HG03139 (cell line): ENCODE measurements around the gene AKAP5.

Source experiments
- ATAC-seq: cut with Tn5 transposase; IDR thresholded peaks from one replicate; pipeline ENCODE4 v1.9.1; 2021; ENCODE audit not compliant: unreplicated experiment

Gene AKAP5

GRCh38 chr14:64459405-64460136 lies 5.7 kb upstream of the AKAP5 start:
- no peak for ATAC-seq

DNA sequence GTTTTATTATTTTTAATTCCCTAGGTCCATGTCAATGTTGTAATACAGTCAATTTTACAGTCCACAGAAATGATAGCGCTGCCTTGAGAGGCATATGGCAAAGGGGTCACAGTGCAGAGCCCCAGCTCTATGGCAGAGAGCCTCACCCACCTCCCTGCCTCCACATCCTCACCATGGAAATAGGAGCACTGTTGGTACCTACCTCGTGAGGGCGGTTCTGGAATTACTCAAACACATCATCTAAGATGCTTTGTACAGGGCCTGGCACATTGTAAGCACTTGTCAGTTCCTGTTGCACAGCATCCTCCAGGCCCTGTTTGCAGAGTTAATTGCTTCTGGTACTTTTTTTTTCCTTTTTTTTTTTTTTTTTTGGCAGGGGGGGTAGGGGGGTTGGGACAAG lies 4.1 kb upstream of the AKAP5 start:
- no peak for ATAC-seq

DNA sequence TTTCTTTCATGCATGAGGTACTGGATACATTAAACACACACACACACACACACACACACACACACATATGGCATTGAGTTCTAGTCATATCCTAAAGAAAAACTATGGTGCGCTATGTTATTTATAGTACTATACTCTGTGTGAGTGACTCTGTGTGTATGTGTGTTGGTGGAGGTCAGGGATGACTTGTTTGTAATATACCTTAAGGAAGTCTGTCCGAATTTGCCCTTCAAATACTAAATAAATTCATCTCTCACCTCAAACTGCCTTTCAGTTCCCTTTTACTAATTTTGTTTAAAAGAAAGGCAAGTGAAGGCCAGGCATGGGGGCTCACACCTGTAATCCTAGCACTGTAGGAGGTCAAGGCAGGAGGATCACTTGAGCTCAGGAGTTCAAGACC lies 2.1 kb upstream of the AKAP5 start:
- no peak for ATAC-seq

GRCh38 chr14:64463873-64464272 lies 1.4 kb upstream of the AKAP5 start:
- no peak for ATAC-seq

DNA sequence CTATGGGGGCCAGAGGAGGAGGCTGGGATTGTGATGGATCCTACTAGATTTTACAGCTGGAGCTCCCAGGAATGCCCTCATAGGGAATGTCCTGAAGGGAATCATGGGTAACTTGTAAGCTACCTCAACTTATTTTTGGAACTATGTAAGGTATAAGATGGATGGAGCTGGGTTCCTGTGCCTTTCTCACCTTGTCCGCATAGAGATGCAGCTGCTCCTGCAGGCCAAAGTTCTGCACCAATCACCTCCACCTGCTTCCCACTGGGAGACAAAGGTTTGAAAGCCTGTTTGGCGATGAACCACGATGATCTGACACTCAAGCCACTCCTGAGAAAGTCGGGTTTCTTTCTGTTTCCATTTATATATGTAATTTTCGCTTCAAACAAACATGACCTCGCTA lies 648 bp upstream of the AKAP5 start:
- ATAC-seq = no peak

DNA sequence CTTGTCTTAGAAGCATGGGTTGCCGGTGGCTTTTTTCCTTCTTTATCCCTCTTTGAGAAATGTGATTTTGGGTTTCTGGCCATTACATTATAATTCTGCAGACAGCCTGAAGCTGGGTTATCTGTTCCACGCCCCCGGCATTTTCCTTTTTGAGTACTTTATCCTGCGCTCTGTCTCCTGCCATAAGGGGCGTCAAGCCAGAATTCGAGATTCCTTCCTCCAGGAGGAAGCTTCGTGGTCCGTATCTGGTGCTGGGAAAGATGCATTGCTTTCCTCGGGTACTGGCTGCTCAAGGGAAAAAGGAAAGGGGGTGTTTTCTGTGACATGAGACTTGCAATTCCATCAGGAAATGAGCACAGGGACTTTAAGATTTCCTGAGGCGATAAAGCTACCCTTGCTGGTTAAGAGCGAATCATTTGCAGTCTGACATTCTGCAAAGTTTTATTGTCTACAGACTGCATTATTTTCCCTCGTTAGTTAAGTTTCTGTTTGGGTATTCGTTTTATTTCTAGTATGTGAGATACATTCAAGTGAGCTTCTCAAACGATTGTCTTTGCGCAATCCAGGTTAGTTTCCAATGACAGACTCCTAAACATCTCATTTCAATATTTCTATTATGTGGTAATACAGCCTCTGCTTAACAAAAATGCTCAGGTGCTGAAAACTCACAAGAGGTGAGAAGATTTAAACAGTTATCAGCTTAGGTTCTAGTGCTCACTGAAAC lies 694 bp downstream of the AKAP5 start:
- ATAC-seq = no peak

DNA sequence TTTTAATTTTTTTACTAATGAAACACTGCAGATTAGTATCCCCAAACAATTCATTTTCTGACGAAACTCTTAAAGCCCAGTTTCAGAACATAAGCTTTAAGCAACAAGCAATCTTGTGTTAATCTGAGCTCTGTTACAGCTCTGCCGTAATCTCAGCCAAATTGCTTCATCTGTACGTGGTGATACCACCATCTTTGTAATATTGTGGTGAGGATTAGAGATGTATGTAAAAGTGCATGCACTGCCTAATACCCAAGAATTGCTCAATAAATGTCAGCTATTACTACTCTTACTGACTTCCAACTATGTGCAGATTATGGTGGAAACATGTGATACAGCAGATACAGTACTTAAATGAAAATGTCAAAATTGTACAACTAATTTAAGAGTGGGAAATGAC lies 1.8 kb downstream of the AKAP5 start:
- no peak for ATAC-seq

- ATAC-seq = no peak
These were observed 2.3 kb downstream of the AKAP5 start for GRCh38 chr14:64467566-64467965.

DNA sequence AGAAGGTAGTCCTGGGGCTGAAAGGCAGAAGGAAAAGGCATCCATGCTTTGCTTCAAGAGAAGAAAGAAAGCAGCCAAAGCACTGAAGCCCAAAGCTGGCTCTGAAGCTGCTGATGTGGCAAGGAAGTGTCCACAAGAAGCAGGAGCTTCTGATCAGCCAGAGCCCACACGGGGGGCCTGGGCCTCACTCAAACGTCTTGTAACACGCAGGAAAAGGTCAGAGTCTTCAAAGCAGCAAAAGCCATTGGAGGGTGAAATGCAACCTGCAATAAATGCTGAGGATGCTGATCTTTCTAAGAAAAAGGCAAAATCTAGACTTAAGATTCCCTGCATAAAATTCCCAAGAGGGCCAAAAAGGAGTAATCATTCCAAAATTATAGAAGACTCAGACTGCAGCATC lies 3.2 kb downstream of the AKAP5 start:
- no peak for ATAC-seq

DNA sequence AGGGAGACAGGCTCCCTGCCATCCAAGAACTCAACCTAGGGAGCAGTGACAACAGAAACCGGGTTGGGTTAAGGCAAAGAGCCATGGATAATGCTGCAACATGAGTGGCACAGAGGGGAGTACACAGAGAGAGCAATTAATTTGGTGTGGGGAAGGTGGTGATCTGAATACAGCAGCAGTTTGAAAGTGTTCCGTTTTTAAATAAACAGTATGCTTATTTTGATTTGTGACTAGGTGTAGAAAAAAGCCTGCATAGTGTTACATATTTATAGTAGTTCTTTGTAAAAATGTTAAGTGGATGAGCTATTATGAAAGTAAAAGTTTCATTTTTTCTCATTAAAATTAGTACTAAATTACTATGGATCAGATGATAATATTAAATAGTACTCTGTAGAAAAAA lies 8.7 kb downstream of the AKAP5 start:
- ATAC-seq = no peak

- no peak for ATAC-seq
These were observed 9.4 kb downstream of the AKAP5 start for GRCh38 chr14:64474698-64475097.

- no peak for ATAC-seq
These were observed 10.4 kb downstream of the AKAP5 start for GRCh38 chr14:64475585-64476273.

DNA sequence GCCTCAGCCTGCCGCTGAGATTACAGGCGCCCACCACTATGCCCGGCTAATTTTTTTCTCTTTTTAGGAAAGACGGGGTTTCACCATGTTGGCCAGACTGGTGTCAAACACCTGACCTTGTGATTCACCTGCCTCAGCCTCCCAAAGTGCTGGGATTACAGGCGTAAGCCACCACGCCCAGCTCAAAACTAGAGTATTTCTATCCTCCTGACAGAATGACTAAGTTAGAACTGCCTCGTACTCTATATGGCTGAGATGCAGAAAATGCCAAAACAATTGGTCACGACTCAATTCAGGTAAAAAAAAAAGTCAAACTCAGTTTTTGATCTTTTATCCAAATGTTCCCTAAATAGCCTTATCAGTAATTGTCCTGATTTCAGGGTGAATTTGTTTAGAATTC lies 11.1 kb downstream of the AKAP5 start:
- no peak for ATAC-seq

GRCh38 chr14:64478634-64479250 lies 13.4 kb downstream of the AKAP5 start:
- no peak for ATAC-seq

DNA sequence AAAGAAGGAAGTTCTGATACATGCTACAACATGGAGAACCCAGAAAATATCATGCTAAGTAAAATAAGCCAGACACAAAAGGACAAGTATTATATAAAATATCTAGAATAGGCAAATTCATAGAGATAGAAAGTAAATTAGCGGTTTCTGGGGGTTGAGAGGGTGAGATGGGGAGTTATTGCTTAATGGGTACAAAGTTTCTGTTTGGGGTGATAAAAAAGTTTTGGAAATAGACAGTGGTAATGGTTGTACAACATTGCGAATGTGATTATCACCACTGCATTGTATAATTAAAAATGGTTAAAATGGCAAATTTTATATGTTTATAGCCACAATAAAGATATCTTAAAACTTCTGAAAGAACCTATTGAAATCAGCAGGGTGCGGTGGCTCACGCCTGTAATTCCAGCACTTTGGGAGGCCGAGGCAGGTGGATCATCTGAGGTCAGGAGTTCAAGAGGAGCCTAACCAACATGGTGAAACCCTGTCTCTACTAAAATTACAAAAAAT lies 23.3 kb downstream of the AKAP5 start:
- ATAC-seq = no peak

GRCh38 chr14:64491637-64492036 lies 26.3 kb downstream of the AKAP5 start:
- no peak for ATAC-seq

- no peak for ATAC-seq
These were observed 28.2 kb downstream of the AKAP5 start for GRCh38 chr14:64493455-64493854.

GRCh38 chr14:64495252-64495651 lies 30.0 kb downstream of the AKAP5 start:
- no peak for ATAC-seq

DNA sequence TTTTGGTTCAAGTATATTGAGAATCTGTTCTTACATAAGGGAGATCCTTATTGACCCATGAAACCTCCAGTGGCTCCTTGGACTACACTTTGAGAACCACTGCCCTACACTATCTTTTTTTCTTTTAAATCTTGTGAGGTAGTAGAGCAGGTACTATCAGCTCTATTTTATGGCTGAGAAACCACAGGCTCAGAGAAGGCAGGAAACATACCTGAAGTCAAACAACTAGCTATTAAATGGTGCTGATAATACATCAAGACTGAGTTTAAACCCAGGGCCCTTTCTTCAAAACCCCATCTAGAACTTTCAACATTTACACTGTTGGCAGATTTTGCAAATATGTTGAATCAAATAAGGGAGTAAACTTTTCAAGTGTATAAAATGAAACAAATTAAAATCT lies 31.5 kb downstream of the AKAP5 start:
- ATAC-seq = no peak

GRCh38 chr14:64500088-64500487 lies 34.8 kb downstream of the AKAP5 start:
- ATAC-seq = no peak

- no peak for ATAC-seq
These were observed 36.3 kb downstream of the AKAP5 start for GRCh38 chr14:64501411-64502171.
